Neutrophil (primary cell): ENCODE data around the gene SEBOX.

ENCODE experiments used
- H3K27ac ChIP-seq: fragments of 200-600 bp; sonication (generic); 2 replicates; pipeline ENCODE4 v1.5.1; 2016; ENCODE audit warnings: mild to moderate bottlenecking, moderate library complexity
- H3K27me3 ChIP-seq: fragments of 200-600 bp; sonication (generic); 2 replicates; pipeline ENCODE4 v1.6.0; 2016; ENCODE audit warnings: mild to moderate bottlenecking
- H3K36me3 ChIP-seq: fragments of 200-600 bp; sonication (generic); 2 replicates; pipeline ENCODE4 v1.5.1; 2017
- H3K4me1 ChIP-seq, 2 experiments: fragments of 200-600 bp in 1 of 2; sonication (generic) in 1 of 2; 1 replicate in 1 of 2; 2 replicates in 1 of 2; pipeline versions ENCODE4 v1.5.1 to v1.6.1; 2013 to 2016; ENCODE audit warnings: low read depth in 1 of 2, low read length in 1 of 2, mild to moderate bottlenecking in 1 of 2, moderate library complexity in 1 of 2; ENCODE audit not compliant: control insufficient read depth in 1 of 2, insufficient read depth in 1 of 2
- H3K4me3 ChIP-seq, 2 experiments: fragments of 200-600 bp in 1 of 2; sonication (generic) in 1 of 2; 1 replicate in 1 of 2; 2 replicates in 1 of 2; pipeline ENCODE4 v1.5.1; 2013 to 2016; ENCODE audit warnings: low read depth in 1 of 2, low read length in 1 of 2, mild to moderate bottlenecking in 1 of 2, moderate library complexity in 1 of 2
- H3K9me3 ChIP-seq: fragments of 200-600 bp; sonication (generic); 2 replicates; pipeline ENCODE4 v1.5.1; 2016
- TF ChIP-seq, protein P1 (sequence below): fragments of 200-600 bp; sonication (generic); IDR thresholded peaks from 2 replicates; pipeline ENCODE4 v1.5.1; 2016; ENCODE audit warnings: antibody characterized with exemption

Gene SEBOX

GRCh38 chr17:28386391-28386790 lies 21.4 kb upstream of the SEBOX start:
- TF ChIP-seq, protein P1, sequence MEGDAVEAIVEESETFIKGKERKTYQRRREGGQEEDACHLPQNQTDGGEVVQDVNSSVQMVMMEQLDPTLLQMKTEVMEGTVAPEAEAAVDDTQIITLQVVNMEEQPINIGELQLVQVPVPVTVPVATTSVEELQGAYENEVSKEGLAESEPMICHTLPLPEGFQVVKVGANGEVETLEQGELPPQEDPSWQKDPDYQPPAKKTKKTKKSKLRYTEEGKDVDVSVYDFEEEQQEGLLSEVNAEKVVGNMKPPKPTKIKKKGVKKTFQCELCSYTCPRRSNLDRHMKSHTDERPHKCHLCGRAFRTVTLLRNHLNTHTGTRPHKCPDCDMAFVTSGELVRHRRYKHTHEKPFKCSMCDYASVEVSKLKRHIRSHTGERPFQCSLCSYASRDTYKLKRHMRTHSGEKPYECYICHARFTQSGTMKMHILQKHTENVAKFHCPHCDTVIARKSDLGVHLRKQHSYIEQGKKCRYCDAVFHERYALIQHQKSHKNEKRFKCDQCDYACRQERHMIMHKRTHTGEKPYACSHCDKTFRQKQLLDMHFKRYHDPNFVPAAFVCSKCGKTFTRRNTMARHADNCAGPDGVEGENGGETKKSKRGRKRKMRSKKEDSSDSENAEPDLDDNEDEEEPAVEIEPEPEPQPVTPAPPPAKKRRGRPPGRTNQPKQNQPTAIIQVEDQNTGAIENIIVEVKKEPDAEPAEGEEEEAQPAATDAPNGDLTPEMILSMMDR = no peak
- Histone ChIP-seq H3K27ac (no peak overlapping the region), H3K9me3 (no peaks in the 10 kb centered on the region), H3K27me3 (peaks cover 44% of the 10 kb centered on the region), H3K36me3 (no peaks in the 10 kb centered on the region), H3K4me3 (no peak overlapping the region), H3K4me1 (peaks cover 7 to 20% of the 10 kb centered on the region in 2 experiments)

DNA sequence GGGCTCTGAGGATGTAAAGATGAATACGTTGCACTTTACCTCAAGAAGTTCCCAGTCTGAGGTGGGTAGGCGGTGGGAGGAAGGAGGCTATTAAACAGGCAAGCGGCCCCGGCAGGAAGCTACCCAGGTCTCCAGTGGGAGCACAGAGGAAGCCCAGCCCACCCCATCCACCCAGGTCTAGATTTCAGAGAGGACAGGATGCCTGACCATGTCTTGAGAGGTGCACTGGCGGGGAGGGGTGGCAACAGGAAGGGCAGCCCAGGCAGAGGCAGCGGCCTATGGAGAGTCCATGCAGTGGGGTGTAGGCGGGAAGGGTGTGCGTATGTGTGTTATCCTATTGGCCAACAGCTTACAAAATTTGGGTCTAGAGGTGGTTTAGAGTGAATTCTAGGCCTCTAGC lies 20.4 kb upstream of the SEBOX start:
- Histone ChIP-seq H3K36me3 (no peaks in the 10 kb centered on the region), H3K9me3 (no peaks in the 10 kb centered on the region), H3K4me3 (peak overlapping the region in 1 of 2 experiments; percentile 52), H3K27me3 (peaks cover 54% of the 10 kb centered on the region), H3K27ac (no peak overlapping the region), H3K4me1 (peaks cover 13 to 26% of the 10 kb centered on the region in 2 experiments)
- TF ChIP-seq, protein P1 = no peak

GRCh38 chr17:28385037-28385400 lies 20.0 kb upstream of the SEBOX start:
- Histone ChIP-seq H3K36me3 (no peaks in the 10 kb centered on the region), H3K27me3 (peaks cover 58% of the 10 kb centered on the region), H3K4me3 (peak overlapping the region in 1 of 2 experiments; percentile 52), H3K4me1 (peaks cover 13 to 29% of the 10 kb centered on the region in 2 experiments), H3K9me3 (no peaks in the 10 kb centered on the region), H3K27ac (no peak overlapping the region)
- TF ChIP-seq, protein P1 = no peak

DNA sequence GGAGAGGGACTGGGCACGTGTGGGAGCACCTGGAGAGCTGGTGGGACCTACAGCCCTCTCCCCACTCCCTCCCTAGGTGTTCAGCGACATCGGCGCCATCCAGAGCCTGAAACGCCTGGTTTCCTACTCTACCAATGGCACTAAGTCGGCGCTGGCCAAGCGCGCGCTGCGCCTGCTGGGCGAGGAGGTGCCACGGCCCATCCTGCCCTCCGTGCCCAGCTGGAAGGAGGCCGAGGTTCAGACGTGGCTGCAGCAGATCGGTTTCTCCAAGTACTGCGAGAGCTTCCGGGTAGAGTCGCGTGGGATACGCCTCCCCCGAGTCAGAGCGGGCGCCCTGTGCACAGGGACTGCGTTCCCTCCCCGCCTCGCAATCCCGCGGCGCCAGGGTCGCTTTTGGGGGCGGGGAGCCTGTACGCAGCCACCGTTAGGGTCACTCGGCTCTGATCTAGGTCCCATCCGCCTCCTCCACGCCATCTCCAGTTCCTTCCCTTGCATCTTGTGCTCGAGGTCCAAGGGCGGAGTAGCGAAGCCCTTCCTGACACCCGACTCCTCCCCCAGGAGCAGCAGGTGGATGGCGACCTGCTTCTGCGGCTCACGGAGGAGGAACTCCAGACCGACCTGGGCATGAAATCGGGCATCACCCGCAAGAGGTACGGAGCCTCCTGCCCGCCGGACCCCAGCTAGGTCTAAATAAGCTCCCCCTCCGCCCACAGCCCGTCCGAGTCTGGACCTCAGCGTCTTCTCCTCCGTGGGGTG lies 19.5 kb upstream of the SEBOX start:
- Histone ChIP-seq H3K9me3 (no peaks in the 10 kb centered on the region), H3K36me3 (no peaks in the 10 kb centered on the region), H3K27me3 (peaks cover 58% of the 10 kb centered on the region), H3K4me1 (peaks cover 13 to 29% of the 10 kb centered on the region in 2 experiments), H3K27ac (no peak overlapping the region), H3K4me3 (peak overlapping the region; percentile 20 to 52)
- TF ChIP-seq, protein P1 = no peak

DNA sequence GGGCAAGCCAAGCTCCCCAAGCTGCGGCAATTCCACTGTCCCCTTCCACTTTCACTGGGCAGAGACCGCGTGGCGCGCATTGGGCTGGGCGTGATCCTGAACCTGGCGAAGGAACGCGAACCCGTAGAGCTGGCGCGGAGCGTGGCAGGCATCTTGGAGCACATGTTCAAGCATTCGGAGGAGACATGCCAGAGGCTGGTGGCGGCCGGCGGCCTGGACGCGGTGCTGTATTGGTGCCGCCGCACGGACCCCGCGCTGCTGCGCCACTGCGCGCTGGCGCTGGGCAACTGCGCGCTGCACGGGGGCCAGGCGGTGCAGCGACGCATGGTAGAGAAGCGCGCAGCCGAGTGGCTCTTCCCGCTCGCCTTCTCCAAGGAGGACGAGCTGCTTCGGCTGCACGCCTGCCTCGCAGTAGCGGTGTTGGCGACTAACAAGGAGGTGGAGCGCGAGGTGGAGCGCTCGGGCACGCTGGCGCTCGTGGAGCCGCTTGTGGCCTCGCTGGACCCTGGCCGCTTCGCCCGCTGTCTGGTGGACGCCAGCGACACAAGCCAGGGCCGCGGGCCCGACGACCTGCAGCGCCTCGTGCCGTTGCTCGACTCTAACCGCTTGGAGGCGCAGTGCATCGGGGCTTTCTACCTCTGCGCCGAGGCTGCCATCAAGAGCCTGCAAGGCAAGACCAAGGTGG lies 16.3 kb upstream of the SEBOX start:
- Histone ChIP-seq H3K36me3 (no peaks in the 10 kb centered on the region), H3K4me1 (peaks cover 13 to 29% of the 10 kb centered on the region in 2 experiments), H3K27ac (no peak overlapping the region), H3K4me3 (no peak overlapping the region), H3K9me3 (no peaks in the 10 kb centered on the region), H3K27me3 (peaks cover 64% of the 10 kb centered on the region)
- TF ChIP-seq, protein P1 = no peak
